GM18520 (cell line): ENCODE measurements around the gene HSDL1.
"Not testable (repeated sequence)": the region's sequence is repeated elsewhere in the genome, so short reads cannot be mapped to it uniquely, and the experiment has no call there.

Source experiments
- ATAC-seq: cut with Tn5 transposase; IDR thresholded peaks from one replicate; pipeline ENCODE4 v1.9.1; 2021; ENCODE audit not compliant: unreplicated experiment

The HSDL1 gene

DNA sequence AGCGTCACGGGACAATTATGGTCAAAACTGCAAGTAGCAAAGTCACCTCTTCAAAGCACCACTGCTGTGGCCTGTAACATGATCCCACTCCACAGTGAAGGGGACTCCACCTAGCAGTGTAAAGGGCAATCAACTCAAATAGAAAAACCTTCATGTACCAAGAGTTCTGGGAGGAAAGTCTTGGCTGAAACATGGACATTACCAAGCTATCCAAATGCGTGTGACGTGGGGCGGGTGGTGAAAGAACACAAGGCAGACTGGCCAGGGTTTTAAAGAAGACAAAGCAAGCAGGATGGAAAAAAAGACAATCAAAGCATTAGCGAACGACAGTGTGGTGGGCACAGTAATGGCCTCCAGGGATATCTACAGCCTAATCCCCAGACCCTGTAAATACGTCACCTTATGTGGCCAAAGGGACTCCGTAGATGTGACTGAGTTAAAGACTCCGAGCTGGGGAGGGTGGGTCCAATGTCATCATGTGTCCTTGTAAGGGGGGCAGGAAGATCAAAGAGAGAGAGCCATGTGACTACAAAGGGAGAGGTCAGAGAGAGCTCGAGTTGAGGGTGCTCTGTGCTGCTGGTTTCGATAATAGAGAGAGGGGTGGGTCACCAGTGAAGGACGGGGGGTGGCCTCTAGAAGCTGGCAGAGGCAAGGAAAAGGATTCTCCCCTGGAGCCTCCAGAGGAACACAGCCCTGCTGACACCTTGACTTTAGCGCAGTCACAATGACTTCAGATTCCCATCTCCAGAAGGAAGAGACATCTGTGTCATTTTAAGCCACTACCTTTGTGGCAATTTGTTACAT, 6.0 kb downstream of the HSDL1 start:
- ATAC-seq, result no peak

DNA sequence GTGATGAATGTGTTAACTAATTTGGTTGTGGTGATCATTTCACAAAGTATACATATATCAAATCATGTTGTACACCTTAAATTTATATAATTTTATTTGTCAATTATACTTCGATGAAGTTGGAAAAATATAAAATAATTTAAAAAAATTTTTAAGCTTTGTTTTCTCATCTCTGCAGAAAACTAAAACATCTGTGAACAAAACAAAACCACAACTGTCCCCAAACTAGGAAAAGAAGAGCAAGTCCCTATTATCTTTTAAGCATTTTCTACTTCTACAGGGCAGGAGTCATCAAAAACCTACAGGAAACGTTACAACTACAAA, 6.5 kb downstream of the HSDL1 start:
- no peak for ATAC-seq

DNA sequence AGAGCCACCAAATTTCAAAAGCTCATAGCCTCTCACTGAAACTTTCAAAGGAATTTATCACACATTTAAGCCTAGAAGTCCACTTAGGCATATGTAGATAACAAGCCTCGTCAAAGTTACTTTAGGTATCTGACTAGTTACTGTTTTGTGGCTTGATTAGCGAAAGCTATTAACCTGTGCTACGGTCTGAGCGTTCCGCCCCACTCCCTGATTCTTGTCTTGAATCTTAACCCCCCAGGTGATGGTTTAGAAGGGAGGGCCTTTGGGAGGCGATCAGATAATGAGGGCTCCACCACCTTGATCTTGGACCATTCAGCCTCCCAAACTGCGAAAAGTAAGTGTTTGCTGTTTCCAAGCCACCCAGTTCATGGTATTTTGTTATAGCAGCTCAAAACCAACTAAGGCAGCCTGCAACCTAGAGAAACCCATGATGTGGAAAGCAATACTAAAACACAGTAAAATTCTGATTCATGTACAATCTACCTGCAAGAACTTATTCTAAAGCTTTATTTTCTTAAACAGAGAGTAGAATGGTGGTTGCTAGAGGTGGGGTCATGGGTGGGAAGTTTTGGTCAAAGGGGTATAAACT, 7.1 kb downstream of the HSDL1 start:
- no peak for ATAC-seq

DNA sequence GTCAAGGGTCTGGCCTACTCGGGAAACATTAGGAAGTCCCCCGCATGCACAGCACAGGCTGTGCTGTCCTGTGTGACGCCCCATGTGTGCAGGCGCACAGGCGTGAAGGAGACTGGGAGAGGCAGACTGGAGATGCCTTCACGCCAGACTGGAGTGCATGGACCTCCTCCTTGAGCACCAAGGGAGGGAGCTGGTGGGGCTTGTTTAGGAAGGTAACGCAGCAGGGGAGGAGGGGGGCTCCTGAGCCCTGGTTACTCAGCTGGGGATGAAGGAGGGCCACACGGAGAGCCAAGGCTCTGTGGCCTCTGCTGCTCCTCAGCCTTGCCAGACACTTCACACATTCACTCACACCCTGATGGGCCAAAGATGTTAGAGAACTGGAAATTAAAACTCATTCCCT, 7.7 kb downstream of the HSDL1 start:
- no peak for ATAC-seq

DNA sequence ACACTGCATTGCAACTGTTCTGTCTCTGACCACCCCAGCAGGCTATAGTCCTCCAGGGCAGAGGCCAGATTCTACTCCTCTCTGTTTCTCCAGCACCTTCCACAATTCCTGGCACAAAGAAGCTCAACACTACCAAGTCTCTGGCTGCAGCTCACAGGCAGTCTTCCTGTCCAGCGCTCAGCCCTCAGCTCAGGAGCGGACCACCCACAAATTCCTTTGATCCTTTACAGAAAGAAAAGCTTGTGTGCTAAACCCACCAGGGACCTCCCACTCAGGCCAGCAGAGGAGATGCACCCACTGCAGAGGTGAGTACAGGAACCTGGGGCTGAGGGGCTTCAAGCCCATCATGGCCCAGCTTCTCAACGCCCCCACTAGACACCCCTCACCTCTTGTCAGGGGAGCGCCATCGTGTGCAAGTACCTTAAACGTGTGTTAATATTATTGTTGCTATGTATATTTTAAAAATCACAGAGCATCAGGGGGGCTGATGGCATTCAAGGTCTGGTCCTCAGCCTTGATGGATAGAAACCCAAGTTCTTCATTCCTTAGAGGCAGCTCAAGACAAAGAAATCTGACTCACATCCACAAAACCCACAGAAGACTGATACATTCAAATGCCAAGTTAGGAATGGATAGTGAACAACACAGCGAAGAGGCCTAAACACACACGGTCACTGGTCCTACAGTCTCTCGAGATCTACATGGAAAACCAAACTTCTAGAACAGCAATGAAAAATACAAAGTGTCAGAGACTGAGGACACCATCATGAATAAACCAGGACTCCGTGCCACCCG, 8.4 kb downstream of the HSDL1 start:
- no peak for ATAC-seq

DNA sequence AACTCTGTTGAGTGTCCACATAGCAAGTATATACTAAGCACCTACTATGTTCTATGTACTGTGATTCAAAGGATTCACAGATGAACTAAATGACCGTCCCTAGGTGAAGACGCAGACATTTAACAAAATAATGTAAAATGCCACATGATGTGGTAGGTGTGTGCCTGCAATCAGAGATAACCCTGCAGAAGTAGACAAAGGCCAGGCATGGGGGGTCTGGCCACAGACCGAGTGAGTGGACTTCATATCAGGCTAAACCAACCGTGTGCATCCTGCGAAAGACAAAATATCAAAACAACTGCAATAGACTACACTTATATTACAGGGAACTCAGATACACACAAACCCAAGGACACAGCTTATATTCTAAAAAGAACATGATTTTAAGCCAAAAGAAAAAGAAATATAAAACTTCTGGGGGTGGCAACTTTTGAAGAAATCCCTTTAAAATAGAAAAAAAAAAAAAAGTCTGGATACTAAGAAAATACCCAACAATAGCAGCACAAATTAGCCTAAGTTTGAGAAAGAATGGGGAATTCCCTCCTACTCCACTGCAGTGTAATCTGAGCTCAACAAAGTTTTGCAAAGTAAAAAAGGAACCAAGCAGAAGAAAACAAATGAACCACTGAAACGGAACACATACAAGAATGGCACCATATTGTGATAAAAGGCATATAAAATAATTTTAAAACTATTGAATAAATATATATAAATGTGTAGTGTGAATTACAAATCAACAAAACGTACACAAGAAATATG, 12.3 kb downstream of the HSDL1 start:
- no peak for ATAC-seq

DNA sequence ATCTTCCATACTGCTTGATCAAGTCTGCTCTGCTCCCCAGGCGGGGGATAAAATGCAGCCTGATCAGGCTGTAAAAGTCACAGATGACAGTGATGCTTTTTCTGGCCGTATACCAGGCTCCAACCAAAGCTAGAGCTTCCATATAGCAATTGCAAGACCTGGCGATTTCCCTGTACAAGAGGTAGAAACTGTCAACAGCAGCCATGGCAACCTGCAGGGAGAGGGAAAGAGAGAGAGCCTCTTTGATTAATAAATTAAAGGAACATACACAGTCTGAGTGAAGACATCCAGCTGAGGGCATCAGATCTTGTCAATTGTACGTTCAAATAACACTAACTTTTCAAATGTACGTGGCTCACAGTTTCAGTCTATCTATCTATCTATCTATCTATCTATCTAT, 13.9 kb downstream of the HSDL1 start:
- ATAC-seq, result no peak

DNA sequence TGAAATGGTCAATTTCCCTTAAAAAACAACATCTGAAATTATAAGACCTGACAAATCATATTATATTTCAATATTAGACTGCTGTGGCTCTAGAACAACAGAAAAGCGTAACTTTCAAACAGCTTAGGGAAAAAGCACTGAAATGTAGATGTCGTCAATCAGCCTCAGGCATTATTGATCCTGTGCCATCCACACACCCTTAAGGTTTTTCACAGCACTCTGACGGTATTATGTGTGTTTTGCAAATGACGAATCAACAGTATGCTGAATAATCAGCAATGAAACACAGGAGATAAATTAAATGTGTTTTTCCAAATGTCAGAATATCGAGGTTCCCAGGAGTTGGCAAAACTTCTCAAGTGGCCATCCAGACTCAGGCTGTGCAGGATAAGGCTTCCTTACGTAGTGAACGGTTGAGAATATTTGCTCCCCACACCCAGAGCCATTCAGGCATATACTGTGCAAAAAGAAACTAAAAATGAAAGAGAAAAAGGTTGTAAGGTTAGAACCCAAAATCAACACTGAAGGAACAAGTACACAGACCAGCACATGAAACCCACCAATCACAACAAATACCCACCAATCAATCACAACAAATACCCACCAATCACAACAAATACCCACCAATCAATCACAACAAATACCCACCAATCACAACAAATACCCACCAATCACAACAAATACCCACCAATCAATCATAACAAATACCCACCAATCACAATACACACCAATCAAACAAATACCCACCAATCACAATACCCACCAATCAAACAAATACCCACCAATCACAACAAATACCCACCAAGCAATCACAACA, 20.5 kb downstream of the HSDL1 start:
- ATAC-seq, result no peak

DNA sequence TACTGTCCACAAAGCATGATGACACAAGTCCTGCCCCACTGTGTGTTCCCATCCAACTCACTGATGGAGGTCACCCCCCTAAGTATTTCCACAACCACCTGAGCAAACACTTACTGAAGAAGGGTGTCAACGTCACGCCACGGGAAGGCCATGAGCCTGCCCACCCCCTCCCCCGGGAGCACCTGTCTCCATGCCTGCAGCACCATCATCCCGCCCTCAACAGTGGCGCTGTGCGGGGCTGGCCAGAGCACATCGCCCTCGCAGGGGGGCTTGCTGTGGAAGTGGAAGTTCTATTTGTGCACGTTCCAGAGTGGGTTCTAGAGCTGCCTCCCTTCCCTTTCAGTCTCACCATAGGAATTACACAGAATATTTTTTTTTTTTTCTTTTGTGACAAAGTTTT, 24.0 kb downstream of the HSDL1 start:
- no peak for ATAC-seq

DNA sequence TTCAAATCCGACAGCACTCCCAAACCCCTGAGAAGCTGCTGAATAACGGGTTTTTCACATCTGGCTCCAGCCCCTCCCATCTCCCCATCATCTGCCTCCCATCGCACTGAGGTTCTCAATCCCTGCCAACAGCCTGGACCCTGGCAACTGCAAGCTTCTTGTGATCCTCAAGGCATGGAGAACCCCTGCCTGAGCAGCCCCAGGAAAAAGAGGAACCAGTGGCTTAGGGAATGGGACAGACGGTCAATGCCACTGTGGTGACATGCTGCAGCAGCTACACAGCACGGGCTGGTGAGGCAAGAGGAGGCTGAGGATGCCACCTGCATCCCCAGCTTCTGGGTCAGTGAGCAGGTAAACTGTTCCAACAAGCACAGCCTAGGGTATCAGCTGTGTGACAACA, 25.0 kb downstream of the HSDL1 start:
- ATAC-seq, result no peak

DNA sequence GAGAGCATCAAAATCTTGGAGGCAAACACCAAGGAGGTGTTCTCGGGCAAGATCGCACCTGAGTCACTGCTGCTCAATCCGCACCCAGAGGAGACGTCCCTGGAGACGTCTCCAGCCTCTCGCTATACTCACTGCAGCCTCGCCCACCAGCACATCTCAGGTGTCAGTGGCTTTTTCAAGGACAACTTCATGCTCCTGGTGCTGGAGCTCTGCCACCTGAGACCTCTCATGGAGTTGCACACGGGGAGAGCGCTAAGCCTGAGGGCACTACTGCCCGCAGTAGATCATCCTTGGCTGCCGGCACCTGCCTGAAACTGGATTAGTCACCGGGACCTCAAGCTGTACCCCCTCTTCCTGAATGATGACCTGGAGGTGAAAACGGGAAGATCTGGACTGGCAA, 25.6 kb downstream of the HSDL1 start:
- no peak for ATAC-seq

DNA sequence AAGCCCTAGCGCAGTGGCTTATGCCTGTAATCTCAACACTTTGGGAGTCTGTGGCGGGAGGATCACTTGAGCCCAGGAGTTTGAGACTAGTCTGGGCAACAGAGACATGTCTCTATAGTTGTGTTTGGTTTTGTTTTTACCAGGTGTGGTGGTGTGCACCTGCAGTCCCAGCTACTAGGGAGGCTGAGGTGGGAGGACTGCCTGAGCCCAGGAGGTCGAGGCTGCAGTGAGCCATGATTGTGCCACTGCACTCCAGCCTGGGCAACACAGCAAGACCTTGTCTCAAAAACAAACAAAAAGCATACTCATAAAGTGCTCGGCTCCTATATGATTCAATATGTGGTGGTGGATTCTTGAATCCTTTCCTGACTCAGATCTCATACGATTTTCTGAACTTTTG, 26.7 kb downstream of the HSDL1 start:
- not testable (repeated sequence) for ATAC-seq

DNA sequence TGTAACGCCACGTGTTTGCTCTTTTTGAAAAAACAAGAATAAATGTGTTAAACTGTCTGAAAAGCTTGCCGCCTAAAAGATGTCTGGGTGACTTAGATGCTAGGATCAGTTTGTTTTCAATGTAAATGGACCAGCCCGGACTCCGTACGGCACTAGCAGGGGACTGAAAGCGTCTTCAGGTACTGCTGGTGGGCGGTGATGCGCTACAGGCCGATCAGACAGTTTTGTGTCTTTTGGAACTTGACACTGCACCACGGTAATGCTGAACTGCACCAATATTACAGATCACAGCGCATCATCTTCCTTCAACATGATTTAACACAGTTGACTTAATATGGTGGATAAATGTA, 27.5 kb downstream of the HSDL1 start:
- no peak for ATAC-seq

DNA sequence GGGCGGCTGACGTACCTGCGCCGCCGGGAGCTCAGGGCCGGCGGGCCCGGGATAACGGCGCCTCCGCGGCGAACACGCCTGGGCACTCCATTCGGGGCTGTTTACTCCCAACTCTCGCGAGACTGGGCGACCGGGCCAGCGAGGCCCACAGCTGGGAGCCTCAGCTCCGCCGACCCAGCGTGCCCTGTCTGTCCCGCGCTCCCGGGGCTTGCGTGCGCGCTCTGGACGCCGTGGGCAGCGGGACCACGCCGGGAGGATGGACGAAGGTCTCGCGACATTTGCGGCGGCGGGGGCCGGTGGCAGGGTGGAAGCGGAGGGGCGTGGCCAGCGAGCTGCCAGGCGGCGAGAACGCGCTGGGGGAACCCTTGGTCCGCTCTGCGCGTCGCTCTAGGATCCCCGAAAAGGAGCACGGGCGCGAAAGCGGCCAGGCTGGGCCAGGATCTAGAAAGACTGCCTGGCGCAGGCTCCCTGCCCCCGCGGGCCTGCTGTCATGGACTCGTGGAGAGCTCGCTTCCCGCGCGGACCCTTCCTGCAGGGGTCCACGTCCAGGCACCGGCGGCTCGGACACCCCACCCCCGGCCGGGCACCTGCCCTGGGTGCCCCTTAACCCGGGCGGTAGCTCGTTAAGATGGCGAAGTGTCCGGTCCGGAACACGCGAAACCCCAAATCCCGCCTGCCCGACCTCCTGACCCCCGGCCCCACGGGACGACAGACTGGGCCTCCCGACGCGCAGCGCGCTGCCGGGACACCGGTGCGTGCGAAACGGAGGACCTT, 28.1 kb downstream of the HSDL1 start, which contains the start of gene MBTPS1:
TSS of gene MBTPS1 (minus strand) at position 223 of the 774 bp plus-strand sequence. CDS start 15,159 bp downstream, outside the sequence.
- ATAC-seq, result peak; percentile 89

DNA sequence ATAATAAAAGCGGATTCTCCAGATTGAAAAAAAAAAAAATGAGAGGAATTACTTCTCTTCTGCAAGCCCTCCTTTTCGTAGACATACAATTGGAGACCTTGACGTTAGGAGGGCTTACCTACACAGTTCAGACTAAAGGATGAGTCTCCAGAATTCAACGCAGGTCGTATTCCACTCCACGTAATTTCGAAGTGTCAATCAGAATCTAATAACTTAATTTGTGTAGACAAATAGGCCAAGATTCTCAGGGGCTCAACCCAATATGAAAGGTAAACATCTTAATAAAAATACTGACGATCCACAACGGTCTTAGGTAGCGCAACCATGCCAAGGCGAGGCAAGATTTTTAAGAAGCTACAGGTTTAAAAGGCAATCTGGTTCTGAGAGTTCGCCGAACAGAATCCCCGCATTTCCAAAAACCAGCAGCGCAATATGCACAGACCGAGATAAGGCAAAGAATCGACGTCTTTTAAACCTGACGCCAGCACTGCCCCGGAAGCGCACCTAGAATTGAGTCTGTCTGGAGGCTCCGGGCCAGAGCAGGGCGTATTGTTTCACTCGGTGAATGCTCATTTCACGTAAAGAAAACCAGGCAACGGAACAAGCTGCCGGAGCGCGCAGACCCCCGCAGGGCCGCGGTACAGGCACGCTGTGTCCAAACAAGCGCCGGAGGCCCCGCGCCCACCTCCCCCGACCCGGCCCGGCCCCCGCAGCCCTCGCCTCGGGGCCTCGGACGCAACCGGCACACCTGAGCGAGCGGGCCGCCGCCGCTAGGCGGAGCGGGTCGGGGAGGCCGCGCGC, 28.9 kb downstream of the HSDL1 start:
- ATAC-seq, result peak; percentile 9

DNA sequence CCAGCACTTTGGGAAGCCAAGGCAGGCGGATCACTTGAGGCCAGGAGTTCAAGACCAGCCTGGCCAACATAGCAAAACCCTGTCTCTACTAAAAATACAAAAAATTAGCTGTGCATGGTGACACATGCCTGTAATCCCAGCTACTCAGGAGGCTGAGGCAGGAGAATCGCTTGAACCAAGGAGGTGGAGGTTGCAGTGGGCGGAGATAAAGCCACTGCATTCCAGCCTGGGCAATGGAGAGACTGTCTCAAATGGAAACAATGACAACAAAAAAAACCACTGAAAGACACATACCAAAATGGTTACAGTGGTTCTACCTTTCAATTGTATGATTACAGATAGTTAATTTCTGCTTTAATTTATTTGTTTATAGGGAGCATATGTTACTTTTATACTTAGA, 33.0 kb downstream of the HSDL1 start:
- not testable (repeated sequence) for ATAC-seq

DNA sequence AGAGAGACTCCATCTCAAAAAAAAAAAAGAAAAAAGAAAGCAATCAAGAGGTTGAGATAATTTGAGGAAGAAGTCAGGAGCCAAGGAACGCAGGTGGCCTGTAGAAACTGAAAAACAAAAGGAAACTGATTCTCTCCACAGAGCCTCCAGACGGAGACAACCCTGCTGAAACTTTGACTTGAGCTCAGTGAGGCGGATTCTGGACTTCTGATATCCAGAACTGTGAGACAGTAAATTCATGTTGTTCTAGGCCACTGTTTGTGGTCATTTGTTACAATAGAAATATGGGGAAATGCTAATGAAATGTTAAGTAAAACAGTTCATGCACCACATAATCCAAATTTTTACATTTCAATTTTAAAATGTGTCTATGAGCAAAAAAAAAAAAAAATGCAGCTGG, 33.5 kb downstream of the HSDL1 start:
- ATAC-seq, result no peak

DNA sequence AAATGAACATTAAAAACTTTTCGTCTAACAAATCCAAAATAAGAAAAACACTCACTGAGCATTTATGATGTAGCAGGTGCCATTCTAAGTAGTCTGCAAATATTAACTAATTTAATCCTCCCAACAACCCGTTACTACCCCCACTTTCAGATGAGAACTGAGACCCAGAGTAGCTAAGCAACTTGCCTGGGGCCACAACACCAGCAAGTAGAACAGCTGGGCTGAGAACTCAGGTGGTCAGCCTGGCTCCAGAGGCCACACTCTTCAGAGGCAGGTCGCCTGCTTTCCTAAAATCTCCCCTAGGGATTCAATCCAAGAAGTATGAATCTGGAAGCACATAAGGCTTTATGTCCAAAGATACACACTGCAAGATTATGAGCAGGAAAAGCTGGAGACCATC, 34.5 kb downstream of the HSDL1 start:
- ATAC-seq, result no peak
